GM12875 (cell line): Measurements from ENCODE around the gene FAM3D.

Experiments used
- H3K4me3 ChIP-seq: one replicate; pipeline ENCODE4 v1.5.1; 2011; ENCODE audit warnings: low read depth, low read length, control low read depth
- TF ChIP-seq, protein P1 (sequence below): IDR thresholded peaks from 2 replicates; pipeline ENCODE4 v1.5.1; 2011; ENCODE audit warnings: low read depth, mild to moderate bottlenecking, control low read depth, inconsistent platforms, low read length, moderate library complexity, borderline replicate concordance; ENCODE audit not compliant: insufficient read depth

FAM3D gene

DNA sequence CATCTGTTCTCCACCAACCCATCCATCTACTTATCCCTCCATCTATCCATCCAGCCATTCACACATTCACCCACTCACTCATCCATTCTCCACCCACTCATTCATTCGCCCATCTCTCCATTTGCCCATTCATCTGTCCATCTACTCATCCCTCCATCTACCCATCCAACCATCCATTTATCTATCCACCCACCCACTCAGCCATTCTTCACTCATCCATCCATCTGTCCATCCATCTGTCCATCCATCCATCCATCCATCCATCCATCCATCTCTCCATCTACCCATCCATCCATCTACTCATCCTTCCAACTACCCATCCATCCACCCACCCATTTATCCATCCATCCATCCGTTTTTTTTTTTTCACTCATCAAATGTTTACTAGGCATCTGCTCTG is 13.9 kb downstream of the FAM3D start:
- TF ChIP-seq, protein P1, sequence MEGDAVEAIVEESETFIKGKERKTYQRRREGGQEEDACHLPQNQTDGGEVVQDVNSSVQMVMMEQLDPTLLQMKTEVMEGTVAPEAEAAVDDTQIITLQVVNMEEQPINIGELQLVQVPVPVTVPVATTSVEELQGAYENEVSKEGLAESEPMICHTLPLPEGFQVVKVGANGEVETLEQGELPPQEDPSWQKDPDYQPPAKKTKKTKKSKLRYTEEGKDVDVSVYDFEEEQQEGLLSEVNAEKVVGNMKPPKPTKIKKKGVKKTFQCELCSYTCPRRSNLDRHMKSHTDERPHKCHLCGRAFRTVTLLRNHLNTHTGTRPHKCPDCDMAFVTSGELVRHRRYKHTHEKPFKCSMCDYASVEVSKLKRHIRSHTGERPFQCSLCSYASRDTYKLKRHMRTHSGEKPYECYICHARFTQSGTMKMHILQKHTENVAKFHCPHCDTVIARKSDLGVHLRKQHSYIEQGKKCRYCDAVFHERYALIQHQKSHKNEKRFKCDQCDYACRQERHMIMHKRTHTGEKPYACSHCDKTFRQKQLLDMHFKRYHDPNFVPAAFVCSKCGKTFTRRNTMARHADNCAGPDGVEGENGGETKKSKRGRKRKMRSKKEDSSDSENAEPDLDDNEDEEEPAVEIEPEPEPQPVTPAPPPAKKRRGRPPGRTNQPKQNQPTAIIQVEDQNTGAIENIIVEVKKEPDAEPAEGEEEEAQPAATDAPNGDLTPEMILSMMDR, result no peak
- H3K4me3 ChIP-seq, result no peak overlapping the region

DNA sequence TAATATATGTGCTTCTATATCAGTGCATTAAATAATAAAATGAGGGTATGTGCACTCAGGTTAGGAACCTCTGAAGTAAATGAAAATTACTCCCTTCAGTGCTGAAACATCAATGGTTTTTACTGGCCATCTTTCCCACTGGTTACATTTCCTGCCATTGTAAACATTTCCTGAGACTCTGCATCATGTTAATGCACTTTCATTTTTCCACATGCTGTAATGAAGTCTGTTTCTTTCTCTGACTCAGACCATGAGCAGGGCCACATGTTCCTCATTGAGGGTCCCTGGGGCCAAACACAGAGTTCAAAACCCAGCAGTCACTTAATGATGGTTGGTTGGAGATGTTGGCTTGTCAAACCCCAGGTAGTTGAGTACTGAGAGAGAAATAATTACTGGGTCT is 15.3 kb downstream of the FAM3D start:
- TF ChIP-seq, protein P1, result no peak
- H3K4me3 ChIP-seq, result no peak overlapping the region

DNA sequence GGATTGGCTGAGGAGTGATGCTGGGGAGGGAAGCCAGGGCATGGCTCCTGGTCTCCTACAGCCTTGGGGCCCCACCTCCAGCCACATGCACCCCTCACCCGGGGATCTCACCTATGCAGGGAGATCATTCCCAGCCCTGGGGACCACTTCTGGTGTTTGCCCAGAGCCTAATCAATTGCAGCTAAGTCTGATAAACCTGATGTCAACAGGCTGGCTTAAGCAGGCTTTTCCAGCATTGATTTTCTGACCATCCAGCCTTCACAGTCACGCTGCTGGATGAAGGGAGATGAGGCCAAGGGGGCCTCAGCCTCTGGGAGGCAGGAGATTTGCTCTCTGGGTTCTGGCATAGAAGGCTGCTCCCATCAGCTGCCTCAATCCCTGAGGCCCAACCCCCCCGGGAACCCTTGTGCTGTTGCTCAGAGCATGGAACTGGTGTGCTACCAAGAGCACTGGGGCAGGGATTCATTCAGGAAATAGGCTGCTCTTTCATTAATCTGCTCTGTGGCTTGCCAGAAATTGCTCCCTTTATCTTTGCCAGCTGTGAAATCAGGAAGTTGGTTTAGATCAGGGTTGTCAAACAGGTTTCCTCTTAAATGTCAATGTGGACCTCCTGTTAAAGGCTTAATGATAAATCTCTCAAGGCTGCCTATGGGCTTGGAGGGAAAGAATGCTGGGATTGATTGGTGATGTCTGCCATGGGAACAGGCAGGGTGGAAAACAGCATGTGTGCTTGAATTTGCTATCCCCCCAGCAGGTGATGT is 19.0 kb downstream of the FAM3D start:
- no peak overlapping the region for H3K4me3 ChIP-seq
- TF ChIP-seq, protein P1, result no peak

DNA sequence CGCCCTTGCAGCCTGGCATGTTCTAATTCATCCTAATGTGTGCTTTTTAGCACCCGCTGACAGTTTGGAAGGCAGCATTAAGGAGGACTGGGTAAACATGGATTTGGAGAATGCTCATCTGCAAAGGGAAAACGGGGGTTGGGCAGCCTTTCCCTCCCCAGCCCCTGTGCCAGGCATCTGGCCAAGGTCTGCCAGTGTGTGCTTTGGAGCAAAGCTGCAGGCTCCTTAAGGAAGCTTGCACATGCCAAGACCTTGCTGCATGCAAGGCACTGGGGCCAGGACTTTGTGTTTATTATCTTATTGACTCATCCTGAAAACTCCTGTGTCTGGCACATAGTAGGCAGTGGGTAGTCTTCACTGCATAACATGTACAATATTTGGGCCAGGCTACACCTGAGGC is 20.1 kb downstream of the FAM3D start:
- no peak overlapping the region for H3K4me3 ChIP-seq
- TF ChIP-seq, protein P1, result no peak

DNA sequence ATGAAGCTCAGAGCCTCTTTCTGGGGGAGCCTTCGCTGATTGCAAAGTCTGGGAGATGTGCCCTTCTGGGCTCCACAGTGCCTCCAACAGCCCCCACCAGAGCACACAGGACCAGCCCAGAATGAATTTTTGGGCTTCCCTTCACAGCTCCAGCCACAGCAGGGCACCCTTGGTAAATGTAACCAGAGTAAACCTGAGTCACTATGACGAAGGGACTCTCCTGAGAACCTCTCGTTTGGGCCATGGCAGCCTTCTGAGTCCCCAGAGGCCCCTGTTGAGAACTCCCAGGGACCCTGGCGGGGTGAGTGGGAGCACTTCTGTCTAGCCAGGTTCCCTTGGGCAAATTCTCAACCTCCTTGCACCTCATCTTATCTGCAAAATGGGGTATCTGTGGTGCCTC is 20.8 kb downstream of the FAM3D start:
- H3K4me3 ChIP-seq, result no peak overlapping the region
- TF ChIP-seq, protein P1, result no peak

DNA sequence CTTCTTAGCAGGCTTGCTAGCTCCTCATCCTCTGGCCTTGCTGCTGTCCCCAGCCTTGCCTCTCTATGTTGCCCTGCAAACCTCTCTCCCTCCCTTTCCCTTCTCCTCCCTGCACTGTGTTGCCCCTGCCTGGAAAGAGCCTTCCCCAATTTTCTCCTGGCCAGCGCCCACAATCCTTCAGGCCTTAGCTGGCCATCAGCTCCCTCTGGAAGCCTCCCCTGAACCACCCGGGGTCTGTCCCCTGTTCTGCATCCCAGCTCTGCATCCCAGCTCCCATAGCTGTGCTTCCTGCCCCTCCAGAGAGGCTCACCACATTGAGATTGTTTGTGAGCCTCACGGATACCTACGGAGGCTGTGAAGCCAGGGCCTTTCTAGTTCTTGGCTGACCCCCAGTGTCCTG is 23.7 kb downstream of the FAM3D start:
- no peak overlapping the region for H3K4me3 ChIP-seq

DNA sequence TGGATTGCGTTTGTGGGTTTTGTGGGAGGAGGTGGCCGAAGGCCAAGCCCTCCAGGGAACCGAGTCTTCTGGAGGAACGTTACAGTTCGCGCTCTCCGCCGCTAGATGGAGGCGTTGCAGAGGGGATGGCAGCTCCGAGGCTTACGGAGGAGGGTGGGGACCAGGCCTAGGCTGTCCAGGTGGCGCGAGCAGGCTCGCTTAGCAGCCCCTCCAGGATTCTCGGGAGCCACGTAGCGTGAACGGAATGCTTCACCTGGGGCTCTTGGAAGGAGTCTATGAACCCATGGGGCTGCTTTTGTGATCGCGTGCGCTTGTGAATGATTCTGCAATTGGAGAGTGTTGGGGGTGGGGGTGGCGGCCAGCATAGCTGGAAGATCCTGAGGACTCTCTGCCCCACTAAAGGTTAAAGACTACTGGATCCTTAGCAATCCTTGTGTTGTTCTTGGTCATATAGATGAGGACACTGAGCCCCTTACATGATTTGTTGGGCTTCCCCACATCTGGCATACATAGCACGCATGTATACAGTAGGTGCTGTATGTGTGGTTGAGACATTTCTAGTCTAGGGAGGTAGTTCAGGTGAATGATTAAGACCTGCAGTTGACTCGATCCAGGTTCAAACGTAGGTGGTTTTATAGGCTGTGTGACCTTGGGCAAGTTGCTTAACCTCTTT is 25.7 kb downstream of the FAM3D start:
- TF ChIP-seq, protein P1, result peak; percentile 92
- H3K4me3 ChIP-seq, result no peak overlapping the region

More for the DNA sequence above, 23.7 kb downstream of the FAM3D start:
- TF ChIP-seq, protein P1, result no peak
